SK-N-MC (cell line): ENCODE data around the gene GPR162.
"Not testable (repeated sequence)": the region's sequence is repeated elsewhere in the genome, so short reads cannot be mapped to it uniquely, and the experiment has no call there.

Source experiments
- EZH2 ChIP-seq: fragments of 200-600 bp; sonication (generic); IDR thresholded peaks from one replicate; pipeline ENCODE4 v1.6.1; 2017; ENCODE audit warnings: antibody characterized with exemption
- POLR2AphosphoS5 ChIP-seq: IDR thresholded peaks from 2 replicates; pipeline ENCODE4 v1.6.1; 2012; ENCODE audit warnings: mild to moderate bottlenecking, low read depth, low read length, borderline replicate concordance

DNA sequence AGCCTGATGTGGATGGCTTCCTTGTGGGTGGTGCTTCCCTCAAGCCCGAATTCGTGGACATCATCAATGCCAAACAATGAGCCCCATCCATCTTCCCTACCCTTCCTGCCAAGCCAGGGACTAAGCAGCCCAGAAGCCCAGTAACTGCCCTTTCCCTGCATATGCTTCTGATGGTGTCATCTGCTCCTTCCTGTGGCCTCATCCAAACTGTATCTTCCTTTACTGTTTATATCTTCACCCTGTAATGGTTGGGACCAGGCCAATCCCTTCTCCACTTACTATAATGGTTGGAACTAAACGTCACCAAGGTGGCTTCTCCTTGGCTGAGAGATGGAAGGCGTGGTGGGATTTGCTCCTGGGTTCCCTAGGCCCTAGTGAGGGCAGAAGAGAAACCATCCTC, 48.7 kb downstream of the GPR162 start:
- TF ChIP-seq EZH2, POLR2AphosphoS5: not testable (repeated sequence)
